ENCODE data around the gene CHID1.

GRCh38 chr11:831118-831864 is 79.3 kb downstream of the CHID1 start:
- no peak for TF ChIP-seq CTCF (IDR thresholded peaks at IDR 0.05)
- TF ChIP-seq EP300 (IDR thresholded peaks at IDR 0.05) = no peak
